HG03095 (cell line): ENCODE results near the gene RPL22.

Experiments
- ATAC-seq: cut with Tn5 transposase; IDR thresholded peaks from one replicate; pipeline ENCODE4 v1.9.1; 2021; ENCODE audit warnings: moderate library complexity; ENCODE audit not compliant: unreplicated experiment

RPL22 gene

DNA sequence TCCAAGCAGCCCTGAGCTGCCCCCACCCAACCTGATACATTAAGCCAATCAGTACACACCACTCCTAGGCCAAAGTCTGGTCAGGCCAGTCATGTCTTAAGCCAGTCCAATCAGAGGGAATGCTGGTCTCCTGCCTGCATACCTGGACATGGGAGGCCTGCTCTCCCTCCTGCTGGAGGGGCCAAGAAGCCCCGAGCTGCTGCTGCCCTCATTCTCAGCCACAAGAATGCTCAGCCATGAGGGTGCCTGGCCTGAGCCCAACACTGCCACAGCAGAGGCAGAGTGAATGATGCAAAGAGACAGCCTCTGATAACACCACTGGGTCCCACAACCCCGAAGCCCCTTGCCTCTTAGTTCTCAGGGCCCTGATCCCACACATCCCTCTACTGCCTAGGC, 42.3 kb downstream of the RPL22 start:
- no peak for ATAC-seq

DNA sequence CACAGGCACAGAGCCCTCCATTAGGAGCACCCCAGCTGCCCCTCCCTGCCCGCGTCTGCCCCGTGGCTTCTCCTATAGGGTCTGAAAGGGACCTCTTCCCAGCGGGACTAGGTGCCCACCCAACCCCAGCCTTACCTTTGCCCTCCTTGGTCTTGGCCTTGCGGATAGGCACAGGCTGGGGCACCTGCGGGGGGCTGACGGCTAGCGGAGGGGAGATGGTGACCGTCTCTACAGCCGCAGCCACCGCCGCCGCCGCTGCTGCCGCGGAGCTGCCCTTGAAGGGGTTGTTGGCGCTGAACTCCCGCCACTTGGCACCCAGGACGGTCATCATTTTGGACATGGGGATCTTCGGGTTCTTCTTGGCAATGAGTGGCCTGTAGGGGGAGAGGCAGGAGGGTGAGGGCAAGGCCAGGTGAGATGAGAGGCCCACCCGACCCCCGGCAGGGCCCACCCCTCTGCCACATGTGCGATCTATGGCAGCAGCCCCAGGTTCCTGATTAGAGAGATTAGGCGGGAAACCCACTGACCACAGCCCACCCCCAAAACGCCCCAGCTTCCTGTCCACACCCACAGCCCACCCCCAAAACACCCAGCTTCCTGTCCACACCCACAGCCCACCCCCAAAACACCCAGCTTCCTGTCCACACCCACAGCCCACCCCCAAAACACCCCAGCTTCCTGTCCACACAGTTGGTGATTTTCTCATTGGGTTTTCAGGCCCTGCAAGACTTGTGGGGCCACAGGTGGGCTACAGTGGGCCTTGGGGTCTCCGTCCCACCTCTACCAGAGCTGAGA, 44.7 kb downstream of the RPL22 start:
- no peak for ATAC-seq

DNA sequence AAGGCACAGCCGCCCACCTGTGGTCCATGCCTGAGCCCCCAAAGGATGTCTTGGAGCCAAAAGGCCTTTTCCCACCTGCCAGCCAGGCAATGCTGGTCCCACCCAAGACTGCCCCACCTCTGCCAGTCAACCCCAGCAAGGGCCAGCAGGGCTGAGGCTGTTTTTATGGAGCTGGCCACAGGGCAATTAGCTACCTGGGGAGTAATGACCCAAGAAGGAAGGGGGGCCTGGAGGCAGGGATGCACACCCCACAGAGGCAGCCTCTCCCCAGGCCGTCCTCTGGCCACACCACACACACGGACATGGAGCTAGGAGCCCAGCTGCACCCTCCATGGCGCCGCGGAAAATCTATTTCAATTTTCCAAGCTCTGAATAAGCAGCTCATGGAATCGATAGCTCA, 46.5 kb downstream of the RPL22 start:
- ATAC-seq: no peak

DNA sequence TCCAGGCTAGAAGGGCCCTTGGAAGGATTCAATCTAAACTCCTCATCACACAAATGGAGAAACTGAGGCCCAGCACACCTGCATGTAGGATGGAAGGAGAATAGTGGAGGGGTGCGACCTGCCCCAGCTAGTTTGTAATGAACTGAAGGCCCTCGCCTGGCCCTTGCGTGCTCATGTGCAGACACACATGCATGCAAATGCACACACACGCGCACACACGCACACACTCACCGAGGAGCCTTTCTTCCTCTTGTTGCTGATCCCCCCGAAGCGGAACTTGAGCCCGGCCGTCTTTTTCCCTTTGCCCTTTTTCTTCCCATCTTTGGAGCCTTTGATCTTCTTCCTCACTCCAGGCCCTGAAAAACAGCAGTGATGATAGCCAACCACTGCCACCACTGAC, 47.2 kb downstream of the RPL22 start:
- ATAC-seq: no peak

DNA sequence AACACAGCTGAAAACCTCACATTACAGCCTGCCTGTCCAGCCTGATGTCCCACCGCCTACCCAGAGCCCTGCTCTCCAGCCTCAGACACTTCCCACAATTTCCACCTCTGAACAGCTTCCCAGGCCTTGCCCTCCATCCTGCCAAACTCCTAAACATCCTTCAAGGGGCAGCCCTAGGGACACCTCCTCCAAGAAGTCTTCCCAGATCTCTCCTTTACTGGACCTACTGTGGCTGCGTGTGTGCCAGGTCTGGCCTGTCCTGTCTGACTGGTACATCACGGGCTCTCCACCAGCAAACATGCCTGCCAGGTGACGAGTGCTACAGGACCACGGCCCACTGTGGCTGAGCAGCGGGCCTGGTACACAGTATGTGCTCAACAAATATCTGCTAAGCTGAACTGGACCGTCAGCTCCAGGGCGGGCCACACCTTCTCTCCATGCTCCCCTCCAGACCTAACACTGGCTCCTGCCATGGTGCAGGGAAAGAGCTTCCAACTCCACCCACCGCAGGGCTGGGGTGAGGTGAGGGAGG, 48.0 kb downstream of the RPL22 start:
- no peak for ATAC-seq

DNA sequence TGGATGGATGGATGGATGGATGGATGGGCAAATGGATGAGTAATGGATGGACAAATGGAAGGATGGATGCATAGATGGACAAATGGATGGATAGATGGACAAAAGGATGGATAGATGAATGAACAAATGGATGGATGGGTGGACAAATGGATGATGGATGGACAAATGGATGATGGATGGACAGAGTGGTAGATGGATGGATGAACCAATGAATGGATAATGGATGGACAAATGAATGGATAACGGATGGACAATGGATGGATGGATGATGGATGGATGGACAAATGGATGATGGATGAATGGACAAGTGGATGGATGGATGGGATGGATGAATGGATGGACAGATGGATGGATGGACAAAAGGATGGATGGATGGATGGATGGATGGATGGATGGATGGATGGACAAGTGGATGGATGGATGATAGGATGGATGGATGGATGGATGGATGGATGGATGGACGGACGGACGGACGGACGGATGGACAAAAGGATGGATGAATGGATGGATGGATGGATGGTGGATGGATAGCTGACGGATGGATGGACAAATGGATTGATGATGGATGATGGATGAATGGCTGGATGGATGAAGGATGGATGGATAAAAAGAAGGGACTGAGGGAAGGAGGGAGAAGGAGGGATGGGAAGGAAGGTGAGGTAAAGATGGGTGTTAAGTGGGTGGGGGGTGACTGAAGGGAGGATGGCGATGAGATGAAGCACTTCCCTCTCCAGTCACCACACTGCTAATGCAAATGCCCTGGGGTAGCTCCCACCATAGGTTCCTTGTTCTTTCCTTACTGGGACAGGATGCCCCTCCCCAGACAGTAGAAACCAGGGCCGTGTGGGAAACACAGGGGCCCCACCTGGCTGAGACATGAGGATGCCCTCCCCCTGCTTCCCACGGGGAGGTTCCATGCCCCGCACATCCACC, 49.1 kb downstream of the RPL22 start:
- ATAC-seq: no peak

DNA sequence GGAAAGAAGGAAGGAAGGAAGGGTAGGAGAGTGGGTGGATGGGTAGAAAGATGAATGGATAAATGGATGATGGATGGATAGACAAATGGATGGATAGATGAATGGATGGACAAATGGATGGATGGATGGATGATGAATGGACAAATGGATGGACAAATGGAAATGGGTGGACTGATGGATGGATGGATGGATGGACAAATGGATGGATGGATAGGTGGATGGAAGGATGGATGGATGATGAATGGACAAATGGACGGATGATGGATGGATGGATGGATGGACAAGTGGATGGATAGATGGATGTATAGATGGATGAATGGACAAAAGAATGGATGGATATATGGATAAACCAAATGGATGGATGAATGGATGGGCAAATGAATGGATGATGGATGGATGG, 49.8 kb downstream of the RPL22 start:
- no peak for ATAC-seq

DNA sequence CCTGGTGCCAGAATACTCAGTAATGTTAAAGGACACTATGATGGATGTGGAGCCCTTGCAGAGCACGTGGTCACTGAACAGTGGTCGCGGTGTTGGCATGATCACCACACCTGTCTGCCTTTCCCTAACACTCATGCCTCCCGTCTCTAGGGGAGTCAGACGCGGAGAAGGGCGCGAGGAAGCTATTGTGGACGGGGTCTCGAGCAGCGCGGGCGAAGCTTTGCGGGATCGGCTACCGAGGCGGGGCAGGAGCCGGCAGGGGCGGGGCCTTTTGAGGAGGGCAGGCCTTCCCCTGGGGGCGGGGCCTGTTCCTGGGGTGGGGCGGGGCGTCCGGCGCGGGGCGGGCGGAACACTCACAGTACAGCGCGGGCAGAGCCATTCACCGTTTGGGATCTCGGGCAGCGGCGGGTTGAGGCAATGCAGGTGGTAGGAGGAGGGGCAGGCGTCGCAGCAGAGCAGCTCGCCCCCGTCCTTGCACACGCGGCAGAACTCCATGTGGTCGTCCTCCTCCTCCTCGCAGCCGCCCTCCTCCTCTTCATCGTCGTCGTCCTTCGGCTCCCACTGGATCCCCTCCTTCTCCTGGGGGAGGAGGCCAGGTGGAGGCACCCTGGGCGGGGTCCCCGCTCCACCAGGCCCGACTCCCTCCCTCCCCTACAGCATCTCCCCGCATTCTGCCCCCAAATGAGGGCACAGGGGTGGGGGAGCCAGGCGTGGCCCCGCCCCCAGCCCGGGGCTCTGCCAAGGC, 50.7 kb downstream of the RPL22 start:
- ATAC-seq: no peak

DNA sequence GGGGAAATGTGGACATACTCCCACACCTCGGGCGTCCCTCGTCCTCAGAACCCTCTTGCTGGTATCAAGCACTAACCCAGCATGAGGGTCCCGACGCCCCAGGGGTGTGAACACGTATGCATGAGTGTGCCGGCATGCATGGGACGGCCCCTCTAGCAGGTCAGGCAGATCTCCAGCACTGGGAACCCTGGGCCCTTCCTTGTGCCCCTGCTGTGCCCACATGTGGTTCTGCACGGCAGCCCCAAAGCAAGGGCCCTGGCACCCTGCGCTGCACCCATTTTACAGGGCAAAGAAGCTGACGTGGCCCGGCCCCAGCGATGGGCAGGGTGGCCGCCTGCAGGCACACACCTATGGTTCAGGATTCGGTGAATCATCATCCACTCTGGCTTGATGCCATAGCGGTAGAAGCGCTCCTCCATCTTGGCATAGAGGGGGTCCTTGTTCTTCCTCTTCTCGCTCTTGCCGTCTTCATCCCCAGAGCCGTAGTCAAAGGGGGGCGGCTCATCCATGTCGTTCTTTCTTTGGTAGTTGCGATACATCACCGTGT, 53.5 kb downstream of the RPL22 start:
- ATAC-seq: no peak

DNA sequence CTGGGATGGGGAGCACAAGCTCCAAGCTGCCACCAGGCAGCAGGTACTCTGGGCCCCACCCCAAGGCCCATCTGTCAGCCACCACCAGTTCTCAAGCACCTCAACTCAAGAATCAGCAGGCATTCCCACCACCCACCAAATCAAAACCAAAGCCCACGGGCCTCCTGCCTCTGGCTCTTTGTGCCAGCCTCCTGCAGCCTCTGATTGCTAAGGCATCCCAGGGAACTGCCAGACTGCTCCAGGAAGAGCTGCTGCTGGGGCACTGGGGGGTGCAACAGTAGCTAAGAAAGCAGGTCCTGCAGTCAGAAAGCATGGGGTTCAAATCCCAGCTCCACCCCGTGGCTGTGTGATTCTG, 54.0 kb downstream of the RPL22 start:
- ATAC-seq: no peak

DNA sequence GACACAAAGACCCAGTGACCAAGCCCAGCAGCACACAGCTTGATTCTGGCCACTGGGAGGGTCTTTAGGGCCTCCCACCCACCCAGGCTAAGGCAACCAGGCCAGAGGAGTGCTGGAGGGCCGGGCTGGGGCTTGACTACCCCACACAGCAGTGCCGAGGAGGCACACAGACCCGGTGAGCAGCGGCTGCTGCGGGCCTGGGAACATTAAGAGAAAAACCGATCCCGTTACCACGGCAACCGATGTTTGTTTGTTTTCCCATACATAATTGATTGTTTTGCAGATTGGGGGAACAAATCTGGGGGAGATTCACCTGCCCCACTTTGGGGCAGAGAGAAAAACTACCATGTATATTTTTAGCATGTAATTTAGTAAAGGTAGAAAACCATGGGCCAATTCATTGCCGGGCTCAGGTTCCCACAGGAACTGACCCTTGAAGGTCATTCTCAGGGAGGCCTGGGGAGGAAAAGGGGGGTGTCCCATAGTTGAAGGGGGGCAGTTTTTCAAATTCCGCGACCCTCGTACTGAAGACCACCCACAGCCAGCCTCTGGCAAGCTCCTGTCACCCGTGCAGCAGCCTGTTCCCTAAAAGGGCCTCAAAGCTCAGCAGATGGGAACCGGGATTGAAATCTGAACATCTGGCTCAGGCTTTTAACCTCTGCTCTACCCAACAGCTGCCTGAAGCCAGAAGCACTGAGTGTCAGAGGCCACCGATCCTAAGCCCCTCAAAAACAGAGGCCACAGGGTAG, 54.6 kb downstream of the RPL22 start:
- ATAC-seq: no peak

DNA sequence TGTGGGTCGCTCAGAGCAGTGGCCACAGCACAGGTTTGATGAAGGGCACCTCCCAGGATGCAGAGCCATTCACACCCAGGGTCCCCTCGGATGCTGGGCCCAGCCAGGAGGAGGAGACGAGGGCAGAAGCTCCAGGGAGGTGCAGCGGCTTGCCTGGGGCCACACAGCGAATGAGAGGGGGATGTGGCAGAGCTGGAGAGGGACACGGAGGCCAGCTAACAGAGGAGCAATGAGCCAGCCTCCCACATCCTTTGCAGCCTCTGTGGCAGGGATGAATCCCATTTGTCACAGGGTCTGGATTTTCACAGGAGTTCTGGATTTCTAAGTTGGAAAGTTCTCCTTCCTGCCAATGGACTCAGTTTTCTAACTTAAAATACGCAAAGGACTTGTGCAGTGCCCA, 55.2 kb downstream of the RPL22 start:
- no peak for ATAC-seq

DNA sequence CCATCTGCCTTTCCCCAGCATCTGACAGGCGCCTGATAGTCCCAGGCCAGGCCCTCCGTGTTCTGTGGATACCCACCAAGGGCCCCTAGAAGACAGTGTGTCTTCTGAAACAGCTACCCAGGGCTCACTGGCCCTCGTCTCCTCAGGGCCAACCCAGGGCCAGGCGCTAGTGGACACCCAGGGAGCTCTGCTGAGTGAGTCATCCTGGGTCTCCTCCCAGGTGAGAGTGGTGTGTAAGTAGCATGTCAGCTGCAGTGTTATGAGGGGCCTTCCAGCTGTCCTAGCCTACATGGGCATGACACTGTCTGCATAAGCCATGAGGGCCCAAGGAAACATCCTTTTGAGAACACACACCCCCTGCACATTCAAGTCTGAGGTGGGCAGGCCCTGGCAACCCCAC, 56.0 kb downstream of the RPL22 start:
- no peak for ATAC-seq

DNA sequence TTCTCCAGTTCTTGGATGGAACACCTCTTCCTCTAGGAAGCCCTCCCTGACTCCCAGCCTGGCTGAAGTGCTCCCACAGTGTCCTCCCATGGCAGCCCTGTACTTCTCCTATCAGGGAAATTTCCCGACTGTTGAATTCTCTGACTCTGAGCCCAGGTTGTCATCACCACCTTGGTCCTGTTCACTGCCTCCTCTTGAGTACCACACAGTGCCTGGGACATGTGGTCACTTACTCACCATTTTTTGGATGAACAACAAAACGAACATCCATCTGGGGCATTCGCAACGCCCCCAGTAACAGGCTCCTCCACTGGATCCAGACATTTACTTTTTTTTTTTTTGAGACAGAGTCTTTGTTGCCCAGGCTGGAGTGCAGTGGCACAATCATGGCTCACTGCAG, 56.7 kb downstream of the RPL22 start:
- no peak for ATAC-seq

DNA sequence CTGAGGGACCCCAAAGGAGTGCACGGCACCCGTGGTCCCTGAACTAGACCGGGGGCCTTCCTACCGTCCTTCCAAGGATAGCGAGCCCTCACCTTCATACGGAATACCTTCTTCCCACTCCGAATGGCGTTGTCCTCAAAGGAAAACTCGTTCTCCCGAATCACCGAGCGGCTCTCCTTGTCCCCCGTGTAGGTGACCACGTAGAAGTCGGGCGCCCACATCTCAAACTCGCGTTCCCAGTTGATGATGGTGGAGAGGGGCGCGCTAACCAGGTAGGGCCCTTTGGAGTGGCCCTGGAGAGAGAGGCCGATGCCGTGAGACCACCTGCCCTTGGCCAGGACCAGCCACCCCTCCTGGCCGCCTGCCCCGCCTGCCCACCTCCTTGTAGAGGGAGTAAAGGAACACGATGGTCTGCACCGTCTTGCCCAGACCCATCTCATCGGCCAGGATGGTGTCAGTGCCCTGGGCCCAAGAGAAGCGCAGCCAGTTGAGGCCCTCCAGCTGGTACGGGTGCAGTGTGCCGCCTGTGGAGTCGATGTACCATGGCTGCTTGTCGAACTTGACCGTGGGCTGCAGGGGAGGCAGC, 57.3 kb downstream of the RPL22 start:
- ATAC-seq: no peak

DNA sequence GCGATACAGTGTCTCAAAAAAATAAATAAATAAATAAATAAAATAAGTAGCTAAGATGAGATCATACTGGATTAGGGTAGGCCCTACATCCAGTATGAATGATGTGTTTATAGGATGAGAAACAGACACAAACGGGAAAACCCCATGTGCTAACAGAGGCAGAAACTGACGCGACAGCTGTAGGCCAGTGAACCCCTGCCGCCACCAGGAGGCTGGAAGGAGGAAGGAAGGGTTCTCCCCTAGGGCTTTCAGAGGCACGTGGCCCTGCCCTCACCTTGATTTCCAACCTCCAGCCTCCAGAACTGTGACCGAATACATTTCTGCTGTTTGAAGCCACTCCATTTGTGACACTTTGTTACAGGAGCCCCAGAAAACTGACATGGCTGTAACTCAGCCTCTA, 57.8 kb downstream of the RPL22 start:
- no peak for ATAC-seq

DNA sequence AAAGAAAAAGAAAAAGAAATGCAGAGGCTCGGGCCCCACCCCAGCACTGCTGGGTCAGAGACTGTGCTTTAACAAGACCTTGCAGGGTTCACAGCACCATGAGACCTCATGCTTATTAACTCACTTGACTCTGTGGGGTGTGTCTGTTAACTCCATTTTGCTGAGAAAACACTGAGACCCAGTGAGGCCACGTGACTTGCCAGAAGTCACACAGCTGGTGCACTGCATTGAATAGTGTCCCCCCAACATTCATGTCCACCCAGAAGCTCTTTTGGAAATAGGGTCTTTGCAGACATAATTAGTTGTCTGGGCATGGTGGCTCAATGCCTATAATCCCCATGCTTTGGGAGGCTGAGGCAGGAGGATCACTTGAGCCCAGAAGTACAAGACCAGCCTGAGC, 59.0 kb downstream of the RPL22 start:
- ATAC-seq: no peak

DNA sequence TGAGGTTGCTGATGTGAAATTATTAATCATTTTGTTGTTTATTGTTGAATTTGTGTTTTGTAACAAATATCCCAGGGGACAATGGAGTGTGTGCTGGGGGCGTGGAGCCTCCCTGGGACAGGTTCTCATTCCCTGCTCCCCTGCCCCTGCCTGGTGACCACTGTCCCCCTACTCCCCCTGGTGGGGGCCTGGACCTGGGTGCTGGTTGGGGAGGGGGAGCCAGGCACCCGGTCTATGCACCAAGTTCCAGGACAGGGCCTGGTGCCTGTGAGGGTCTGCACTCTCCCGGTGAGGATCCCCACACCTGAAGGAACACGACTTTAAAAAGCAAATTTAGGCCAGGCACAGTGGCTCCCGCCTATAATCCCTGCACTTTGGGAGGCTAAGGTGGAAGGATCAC, 61.6 kb downstream of the RPL22 start:
- ATAC-seq: no peak

DNA sequence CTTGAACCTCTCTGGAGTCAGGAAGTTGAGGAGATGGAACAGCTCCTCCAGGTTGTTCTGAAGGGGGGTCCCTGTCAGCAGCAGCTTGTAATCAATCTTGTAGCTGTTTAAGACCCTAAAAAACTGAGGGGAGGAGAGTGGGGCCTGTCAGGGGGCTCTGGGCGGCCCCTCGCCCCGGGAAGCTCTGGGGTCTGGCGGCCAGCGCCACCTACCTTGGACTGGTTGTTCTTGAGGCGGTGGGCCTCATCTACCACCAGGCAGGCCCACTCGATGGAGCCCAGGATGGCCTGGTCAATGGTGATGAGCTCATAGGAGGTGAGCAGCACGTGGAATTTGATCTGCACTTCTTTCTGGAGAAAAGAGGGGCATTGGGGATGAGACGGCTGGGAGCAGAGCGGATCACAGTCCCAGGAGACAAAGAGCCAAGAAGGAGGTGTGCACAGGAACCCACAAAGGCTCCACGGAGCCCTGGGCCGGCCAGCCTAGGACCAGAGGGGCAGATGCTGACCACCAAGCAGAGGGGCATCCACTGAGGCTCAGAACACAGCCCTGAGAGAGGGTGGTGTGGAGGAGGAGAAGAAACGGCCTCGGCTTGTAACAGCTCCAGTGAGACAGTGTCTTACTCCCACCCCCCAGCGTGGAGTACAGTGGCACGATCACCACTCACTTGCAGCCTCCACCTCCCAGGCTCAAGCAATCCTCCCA, 62.7 kb downstream of the RPL22 start:
- ATAC-seq: no peak
